Prostate gland (tissue), 2 donors: ENCODE results near the gene SLC45A3.

Source experiments
- CTCF ChIP-seq, 4 experiments: fragments of 200-600 bp in 2 of 4; fragments of 450-650 bp in 2 of 4; sonication (generic) in 2 of 4; IDR thresholded peaks; 1 replicate in 3 of 4; 2 replicates in 1 of 4; pipeline ENCODE4 v1.5.1; 2016 to 2019; ENCODE audit warnings: antibody characterized with exemption in 4 of 4, mild to moderate bottlenecking in 2 of 4, moderate library complexity in 2 of 4
- POLR2A ChIP-seq: fragments of 450-650 bp; IDR thresholded peaks from one replicate; pipeline ENCODE4 v1.6.1; 2016; ENCODE audit warnings: antibody characterized with exemption, mild to moderate bottlenecking

GRCh38 chr1:205616563-205617293 lies 63.6 kb downstream of the SLC45A3 start:
- TF ChIP-seq CTCF (IDR thresholded peaks at IDR 0.05) (no peak), POLR2A (no peak)
